ENCODE results near the gene ZNF276.

ZNF276 gene

GRCh38 chr16:89712274-89712781, 9.0 kb upstream of the ZNF276 start:
- DNase-seq (ENCODE audit: low spot score) = no peak

- no peak for DNase-seq (ENCODE audit: low spot score)
These were observed 4.8 kb upstream of the ZNF276 start for GRCh38 chr16:89716493-89716892.

GRCh38 chr16:89716916-89717687, 4.2 kb upstream of the ZNF276 start:
- DNase-seq (ENCODE audit: low spot score) = no peak

- DNase-seq (ENCODE audit: low spot score) = no peak
These were observed 3.4 kb upstream of the ZNF276 start for GRCh38 chr16:89717688-89718505.

GRCh38 chr16:89720551-89720812, 855 bp upstream of the ZNF276 start:
- DNase-seq (ENCODE audit: low spot score) = peak; percentile 87

GRCh38 chr16:89721546-89722391, 432 bp downstream of the ZNF276 start:
- DNase-seq (ENCODE audit: low spot score) = peak; percentile 65

GRCh38 chr16:89722392-89723278, 1.3 kb downstream of the ZNF276 start:
- no peak for DNase-seq (ENCODE audit: low spot score)

- no peak for DNase-seq (ENCODE audit: low spot score)
These were observed 2.2 kb downstream of the ZNF276 start for GRCh38 chr16:89723279-89724250.

- DNase-seq (ENCODE audit: low spot score) = peak; percentile 69
These were observed 6.2 kb downstream of the ZNF276 start for GRCh38 chr16:89727406-89728120.

GRCh38 chr16:89729293-89729692, 8.0 kb downstream of the ZNF276 start:
- DNase-seq (ENCODE audit: low spot score) = no peak

- DNase-seq (ENCODE audit: low spot score) = no peak
These were observed 8.7 kb downstream of the ZNF276 start for GRCh38 chr16:89729863-89730593.

GRCh38 chr16:89730610-89731234, 9.4 kb downstream of the ZNF276 start:
- DNase-seq (ENCODE audit: low spot score) = no peak

- DNase-seq (ENCODE audit: low spot score) = no peak
These were observed 11.0 kb downstream of the ZNF276 start for GRCh38 chr16:89732142-89732917.

GRCh38 chr16:89732918-89733242, 11.5 kb downstream of the ZNF276 start:
- no peak for DNase-seq (ENCODE audit: low spot score)

GRCh38 chr16:89733322-89733721, 12.0 kb downstream of the ZNF276 start:
- DNase-seq (ENCODE audit: low spot score) = no peak

GRCh38 chr16:89733792-89734191, 12.5 kb downstream of the ZNF276 start:
- no peak for DNase-seq (ENCODE audit: low spot score)

GRCh38 chr16:89736554-89736953, 15.2 kb downstream of the ZNF276 start:
- DNase-seq (ENCODE audit: low spot score) = no peak
